NCI-H2227 (cell line): ENCODE results near the gene RAB27A.
"Not testable (repeated sequence)": the region's sequence is repeated elsewhere in the genome, so short reads cannot be mapped to it uniquely, and the experiment has no call there.

Experiments
- DNase-seq: peaks from one replicate; lab custom pipeline; 2025; ENCODE audit not compliant: unreplicated experiment; lab: John Stamatoyannopoulos, UW

RAB27A gene

GRCh38 chr15:55252201-55252600 lies 37.4 kb downstream of the RAB27A start:
- not testable (repeated sequence) for DNase-seq

GRCh38 chr15:55250941-55251340 lies 38.7 kb downstream of the RAB27A start:
- no peak for DNase-seq

GRCh38 chr15:55250392-55250791 lies 39.2 kb downstream of the RAB27A start:
- no peak for DNase-seq

GRCh38 chr15:55249885-55250284 lies 39.7 kb downstream of the RAB27A start:
- DNase-seq, result not testable (repeated sequence)

- no peak for DNase-seq
Observed at GRCh38 chr15:55248895-55249294, 40.7 kb downstream of the RAB27A start.

- no peak for DNase-seq
Observed at GRCh38 chr15:55247766-55248427, 41.7 kb downstream of the RAB27A start.

- DNase-seq, result no peak
Observed at GRCh38 chr15:55247311-55247710, 42.3 kb downstream of the RAB27A start.

GRCh38 chr15:55246567-55246966 lies 43.0 kb downstream of the RAB27A start:
- no peak for DNase-seq

GRCh38 chr15:55245059-55245458 lies 44.6 kb downstream of the RAB27A start:
- DNase-seq, result no peak

GRCh38 chr15:55241891-55242290 lies 47.7 kb downstream of the RAB27A start:
- DNase-seq, result no peak

GRCh38 chr15:55241186-55241585 lies 48.4 kb downstream of the RAB27A start:
- no peak for DNase-seq

- no peak for DNase-seq
Observed at GRCh38 chr15:55240125-55240760, 49.4 kb downstream of the RAB27A start.

- no peak for DNase-seq
Observed at GRCh38 chr15:55239440-55240124, 50.0 kb downstream of the RAB27A start.

- DNase-seq, result no peak
Observed at GRCh38 chr15:55238877-55239276, 50.7 kb downstream of the RAB27A start.

- no peak for DNase-seq
Observed at GRCh38 chr15:55237219-55238130, 52.1 kb downstream of the RAB27A start.

- no peak for DNase-seq
Observed at GRCh38 chr15:55235546-55236036, 54.0 kb downstream of the RAB27A start.

GRCh38 chr15:55234800-55235104 lies 54.9 kb downstream of the RAB27A start:
- no peak for DNase-seq

GRCh38 chr15:55234104-55234799 lies 55.4 kb downstream of the RAB27A start:
- DNase-seq, result no peak

- no peak for DNase-seq
Observed at GRCh38 chr15:55231455-55231854, 58.2 kb downstream of the RAB27A start.

- DNase-seq, result no peak
Observed at GRCh38 chr15:55230953-55231352, 58.7 kb downstream of the RAB27A start.
